Measurements from ENCODE around the gene LPP.
A peak's percentile ranks its signal among the peaks of the same experiment; 100 is the strongest.

Gene LPP

GRCh38 chr3:188361888-188362287 lies 207.9 kb downstream of the LPP start:
- Histone ChIP-seq H3K9me3 (ENCODE audit: insufficient read depth, low read length, severe bottlenecking) (no peaks in the 10 kb centered on the region), H3K79me2 (ENCODE audit: insufficient read depth, low read length) (peaks cover 15% of the 10 kb centered on the region), H3K4me2 (ENCODE audit: insufficient read depth, low read length) (no peak overlapping the region), H3K27me3 (ENCODE audit: insufficient read depth, low read length, poor library complexity) (no peaks in the 10 kb centered on the region), H3K9ac (ENCODE audit: low read depth, low read length) (no peak overlapping the region), H3K4me3 (ENCODE audit: low read depth in 1 of 2, low read length in 2 of 2) (no peak overlapping the region), H3K27ac (ENCODE audit: low read length) (no peak overlapping the region), H2AFZ (ENCODE audit: low read depth, low read length) (no peak overlapping the region), H4K20me1 (ENCODE audit: insufficient read depth, low read length) (no peaks in the 10 kb centered on the region), H3K36me3 (ENCODE audit: insufficient read depth, low read length) (no peaks in the 10 kb centered on the region), H3K4me1 (ENCODE audit: insufficient read depth, low read length) (peaks cover 42% of the 10 kb centered on the region)
- ATAC-seq (ENCODE audit: insufficient read depth, low read depth): no peak
- no peak for TF ChIP-seq EZH2 (IDR thresholded peaks at IDR 0.05; ENCODE audit: borderline replicate concordance, low read depth, low read length, severe bottlenecking)
- TF ChIP-seq CTCF (IDR thresholded peaks at IDR 0.05; ENCODE audit: borderline replicate concordance, extremely low read depth, low read length, poor library complexity, severe bottlenecking): no peak
- DNase-seq: peak; percentile 26

GRCh38 chr3:188362405-188362831 lies 208.5 kb downstream of the LPP start:
- peaks cover 15% of the 10 kb centered on the region for H3K79me2 ChIP-seq (ENCODE audit: insufficient read depth, low read length)
- ATAC-seq (ENCODE audit: insufficient read depth, low read depth): no peak; the same call in 2 of the 3 replicates
- H3K9ac ChIP-seq (ENCODE audit: low read depth, low read length): no peak overlapping the region
- no peak overlapping the region for H3K4me2 ChIP-seq (ENCODE audit: insufficient read depth, low read length)
- H3K4me1 ChIP-seq (ENCODE audit: insufficient read depth, low read length): peaks cover 40% of the 10 kb centered on the region
- no peak for DNase-seq
- no peaks in the 10 kb centered on the region for H4K20me1 ChIP-seq (ENCODE audit: insufficient read depth, low read length)
- no peak overlapping the region for H3K27ac ChIP-seq (ENCODE audit: low read length)
- no peaks in the 10 kb centered on the region for H3K27me3 ChIP-seq (ENCODE audit: insufficient read depth, low read length, poor library complexity)
- H3K4me3 ChIP-seq (ENCODE audit: low read depth in 1 of 2, low read length in 2 of 2): no peak overlapping the region
- no peak overlapping the region for H2AFZ ChIP-seq (ENCODE audit: low read depth, low read length)
- no peak for TF ChIP-seq EZH2 (IDR thresholded peaks at IDR 0.05; ENCODE audit: borderline replicate concordance, low read depth, low read length, severe bottlenecking)
- TF ChIP-seq CTCF (IDR thresholded peaks at IDR 0.05; ENCODE audit: borderline replicate concordance, extremely low read depth, low read length, poor library complexity, severe bottlenecking): no peak
- H3K36me3 ChIP-seq (ENCODE audit: insufficient read depth, low read length): no peaks in the 10 kb centered on the region
- no peaks in the 10 kb centered on the region for H3K9me3 ChIP-seq (ENCODE audit: insufficient read depth, low read length, severe bottlenecking)

GRCh38 chr3:188365184-188365583 lies 211.2 kb downstream of the LPP start:
- TF ChIP-seq CTCF (IDR thresholded peaks at IDR 0.05; ENCODE audit: borderline replicate concordance, extremely low read depth, low read length, poor library complexity, severe bottlenecking) (no peak), EZH2 (IDR thresholded peaks at IDR 0.05; ENCODE audit: borderline replicate concordance, low read depth, low read length, severe bottlenecking) (no peak)
- no peak overlapping the region for H3K27ac ChIP-seq (ENCODE audit: low read length)
- no peaks in the 10 kb centered on the region for H4K20me1 ChIP-seq (ENCODE audit: insufficient read depth, low read length)
- H3K4me3 ChIP-seq (ENCODE audit: low read depth in 1 of 2, low read length in 2 of 2): no peak overlapping the region
- no peak for ATAC-seq (ENCODE audit: insufficient read depth, low read depth)
- H2AFZ ChIP-seq (ENCODE audit: low read depth, low read length): no peak overlapping the region
- DNase-seq: no peak
- H3K79me2 ChIP-seq (ENCODE audit: insufficient read depth, low read length): peaks cover 9% of the 10 kb centered on the region
- H3K4me1 ChIP-seq (ENCODE audit: insufficient read depth, low read length): peaks cover 13% of the 10 kb centered on the region
- H3K36me3 ChIP-seq (ENCODE audit: insufficient read depth, low read length): no peaks in the 10 kb centered on the region
- no peaks in the 10 kb centered on the region for H3K9me3 ChIP-seq (ENCODE audit: insufficient read depth, low read length, severe bottlenecking)
- no peak overlapping the region for H3K9ac ChIP-seq (ENCODE audit: low read depth, low read length)
- no peaks in the 10 kb centered on the region for H3K27me3 ChIP-seq (ENCODE audit: insufficient read depth, low read length, poor library complexity)
- no peak overlapping the region for H3K4me2 ChIP-seq (ENCODE audit: insufficient read depth, low read length)

All from DND-41 (cell line).